Middle frontal gyrus (tissue), 1 donor: ENCODE results near the gene ZBTB7C.

Experiments
- DNase-seq: peaks from one replicate; pipeline ENCODE4 v3.0.0-alpha.2; 2015; ENCODE audit warnings: low spot score; ENCODE audit errors: extremely low spot score

ZBTB7C gene

GRCh38 chr18:48043166-48043565, 366.0 kb downstream of the ZBTB7C start:
- DNase-seq = no peak

DNA sequence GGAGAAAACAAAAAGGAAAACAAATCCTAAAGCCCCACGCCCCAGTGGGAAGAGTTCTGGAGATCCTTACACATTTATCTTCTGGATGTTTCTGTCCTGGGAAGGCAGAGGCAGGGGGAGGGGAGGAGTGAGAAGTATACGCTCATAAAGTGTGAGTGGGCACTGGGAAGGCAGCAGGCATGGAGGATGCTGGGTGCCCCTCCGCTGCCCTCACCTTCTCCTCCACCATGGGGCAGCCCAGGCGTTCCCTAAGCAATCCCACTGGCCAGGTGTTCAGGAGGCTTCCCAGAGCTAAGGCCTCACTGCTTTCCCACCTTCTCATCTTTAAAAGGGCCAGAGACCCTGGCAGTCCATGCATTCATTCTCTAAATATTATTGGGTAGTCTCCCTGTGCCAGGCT, 366.8 kb downstream of the ZBTB7C start:
- no peak for DNase-seq

- DNase-seq = no peak
Observed at GRCh38 chr18:48040457-48041110, 368.6 kb downstream of the ZBTB7C start.

DNA sequence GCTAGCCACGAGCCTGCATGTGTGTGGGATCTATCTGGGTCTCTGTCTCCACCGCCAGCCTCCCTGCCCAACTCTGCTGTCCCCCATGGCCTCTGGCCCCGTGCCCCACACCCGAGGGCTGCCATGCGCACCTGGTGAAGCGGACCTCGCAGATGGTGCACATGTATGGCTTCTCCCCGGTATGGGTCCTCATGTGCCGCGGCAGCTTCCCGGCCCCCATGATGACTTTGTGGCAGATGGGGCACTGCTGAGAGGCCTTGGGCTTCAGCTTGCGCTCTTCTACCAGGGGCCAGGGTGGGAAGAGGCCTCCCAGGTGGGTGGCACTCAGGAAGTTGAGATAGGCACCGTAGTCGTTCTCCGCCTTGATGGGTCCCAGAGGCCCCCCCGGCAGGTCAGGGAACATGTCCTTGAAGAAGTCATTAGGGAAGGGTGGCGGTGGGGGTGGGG, 369.4 kb downstream of the ZBTB7C start:
- DNase-seq = no peak

GRCh38 chr18:48038636-48039035, 370.5 kb downstream of the ZBTB7C start:
- no peak for DNase-seq

DNA sequence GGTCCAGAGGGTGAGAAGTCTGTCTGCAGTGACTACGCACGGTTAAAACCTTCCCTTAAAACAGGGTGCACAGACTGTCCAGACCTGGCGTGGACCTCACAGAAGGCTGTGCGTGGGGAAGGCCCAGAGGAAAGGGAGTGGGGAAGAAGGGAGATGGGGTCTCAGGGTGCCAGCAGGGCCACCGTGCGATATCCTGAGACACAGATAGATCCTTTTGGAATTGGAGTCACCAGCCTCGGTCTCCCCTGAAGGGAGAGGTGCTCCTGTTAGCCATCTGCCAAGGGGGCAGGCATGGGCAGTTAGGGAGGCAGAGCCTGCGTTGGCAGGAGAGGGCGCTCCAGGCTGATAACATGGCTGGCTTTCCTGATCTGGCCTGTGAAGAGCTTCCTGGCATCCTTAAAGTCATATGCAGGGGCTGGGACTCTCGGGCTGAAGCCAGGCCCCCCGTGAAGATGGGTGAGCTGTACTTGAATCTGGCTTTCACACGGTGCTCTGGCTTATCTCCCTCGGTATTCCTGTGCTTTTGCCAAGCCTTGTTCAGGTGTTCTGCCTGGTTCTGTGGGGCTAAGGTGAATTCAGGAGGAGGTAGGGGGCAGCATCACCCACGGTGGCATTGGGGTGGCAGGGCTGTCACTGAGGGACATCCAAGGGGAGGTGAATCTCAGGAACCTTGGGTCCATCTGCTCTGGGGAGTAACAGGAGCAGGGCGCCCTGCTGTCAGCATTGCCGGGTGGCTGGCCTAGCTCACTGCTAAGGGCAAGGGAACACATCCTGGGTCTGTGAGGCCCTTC, 371.5 kb downstream of the ZBTB7C start:
- DNase-seq = no peak

GRCh38 chr18:48036641-48037421, 372.4 kb downstream of the ZBTB7C start:
- DNase-seq = no peak

DNA sequence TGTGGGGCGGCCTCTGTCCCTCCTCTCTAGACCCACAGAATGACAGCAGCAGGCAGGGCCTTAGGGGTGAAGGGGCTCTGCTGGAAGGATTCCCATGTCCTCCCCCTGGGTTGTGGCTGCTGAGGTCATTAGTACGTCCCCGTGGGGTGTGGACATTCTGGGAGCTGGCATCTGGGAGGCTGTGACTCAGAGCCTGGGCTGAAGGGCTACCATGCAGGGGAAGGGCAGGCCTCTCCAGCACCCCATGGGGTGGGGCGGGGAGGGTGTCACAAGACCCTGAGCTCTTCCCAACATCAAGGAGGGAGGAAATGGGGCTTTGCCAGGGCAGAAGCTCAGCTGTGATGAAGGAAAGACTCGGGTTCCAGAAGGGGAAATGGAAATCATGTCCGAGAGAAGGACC, 373.0 kb downstream of the ZBTB7C start:
- no peak for DNase-seq

- DNase-seq = no peak
Observed at GRCh38 chr18:48035556-48035860, 373.7 kb downstream of the ZBTB7C start.

- DNase-seq = no peak
Observed at GRCh38 chr18:48034651-48035555, 374.3 kb downstream of the ZBTB7C start.

DNA sequence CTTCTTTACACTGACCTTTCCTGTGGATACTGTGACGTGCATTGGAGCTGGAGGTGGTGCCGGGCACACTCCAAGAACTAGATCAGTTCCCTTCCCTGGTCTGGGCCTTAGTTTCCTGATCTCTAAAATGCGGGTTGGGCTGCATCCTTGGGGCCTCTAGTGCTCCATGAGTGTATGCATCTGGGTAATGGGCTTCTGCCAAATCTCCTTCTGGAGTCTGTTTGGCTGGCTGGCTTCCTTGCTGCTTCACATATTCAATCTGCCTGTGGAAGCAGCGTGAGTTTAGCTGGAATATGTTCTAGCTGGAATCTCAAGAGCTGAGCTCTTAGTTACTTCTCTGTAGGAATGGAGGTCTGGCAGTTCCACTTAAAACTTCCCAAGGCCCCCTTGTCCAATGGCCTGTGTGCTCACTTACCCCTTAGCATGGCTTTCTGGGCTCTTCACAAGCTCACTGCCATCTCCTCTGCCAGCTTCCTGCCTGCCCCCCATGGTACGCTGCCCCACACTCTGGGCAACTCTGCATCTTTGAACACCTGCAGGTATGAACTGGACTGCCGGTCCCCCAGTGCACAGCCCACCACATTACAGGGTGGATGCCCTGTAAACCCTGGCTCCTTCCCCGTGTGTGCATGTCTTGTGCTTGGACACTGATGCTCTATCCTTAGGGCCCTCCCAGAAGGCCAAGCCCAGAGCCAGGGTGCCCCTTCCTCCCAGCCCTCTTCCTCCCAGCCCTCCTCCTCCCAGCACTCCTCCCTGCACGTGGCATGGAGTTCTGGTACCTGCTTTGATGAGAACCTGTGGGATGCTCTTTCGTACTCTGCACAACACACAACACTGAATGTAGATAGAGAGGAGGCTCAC, 375.2 kb downstream of the ZBTB7C start:
- DNase-seq = no peak

GRCh38 chr18:48032876-48033789, 376.1 kb downstream of the ZBTB7C start:
- no peak for DNase-seq

GRCh38 chr18:48031641-48032040, 377.5 kb downstream of the ZBTB7C start:
- no peak for DNase-seq

- DNase-seq = no peak
Observed at GRCh38 chr18:48030616-48031480, 378.3 kb downstream of the ZBTB7C start.

DNA sequence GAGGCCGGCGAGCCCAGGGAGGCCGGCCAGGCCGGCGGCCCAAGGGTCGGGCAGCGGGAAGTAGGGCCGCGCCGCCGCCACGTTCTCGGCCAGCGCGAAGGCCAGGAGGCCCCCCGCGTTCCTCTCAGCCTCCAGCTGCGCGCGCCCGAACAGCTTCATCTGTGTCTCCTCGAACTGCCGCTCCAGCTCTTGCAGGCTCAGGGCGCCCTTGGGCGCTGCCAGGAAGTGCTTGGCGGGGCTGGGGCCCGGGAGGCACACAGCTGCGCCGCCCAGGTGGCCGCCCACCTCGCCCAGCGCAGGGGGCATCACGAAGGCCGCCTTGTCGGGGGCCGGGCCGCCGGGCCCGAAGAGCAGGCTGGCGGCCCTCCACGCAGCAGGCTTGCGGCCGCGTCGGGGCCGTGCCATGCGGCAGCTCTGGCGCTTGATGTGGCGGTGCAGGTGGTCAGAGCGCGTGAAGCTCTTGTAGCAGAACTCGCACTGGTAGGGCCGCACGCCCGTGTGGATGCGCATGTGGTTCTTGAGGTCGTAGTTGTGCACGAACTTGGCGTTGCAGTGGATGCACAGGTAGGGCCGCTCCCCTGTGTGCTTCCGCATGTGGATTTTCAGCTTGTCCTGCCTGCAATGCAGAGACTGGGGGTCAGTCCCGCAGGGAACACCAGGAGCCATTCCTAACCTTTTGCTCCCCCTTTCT, 379.7 kb downstream of the ZBTB7C start:
- DNase-seq = no peak

DNA sequence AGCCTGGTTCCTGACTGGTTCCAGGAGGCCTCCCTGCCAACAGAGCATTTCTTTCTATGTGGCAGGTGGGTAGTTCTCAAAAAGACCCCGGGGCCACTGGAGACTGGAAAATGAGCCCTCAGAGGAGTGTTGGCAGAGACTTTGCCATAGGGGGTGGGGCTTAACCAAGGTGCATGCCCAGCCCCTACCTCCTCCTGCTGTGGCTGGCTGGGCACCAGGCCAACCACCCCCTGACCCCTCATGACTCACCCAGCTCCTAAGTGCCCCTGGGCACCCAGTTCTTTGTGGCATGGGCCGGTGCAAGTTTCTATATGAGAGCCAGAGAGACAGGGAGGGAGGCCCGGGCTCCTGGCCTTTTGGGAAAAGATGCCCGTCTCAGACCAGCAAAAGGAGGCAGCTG, 380.5 kb downstream of the ZBTB7C start:
- no peak for DNase-seq

GRCh38 chr18:48028081-48028480, 381.1 kb downstream of the ZBTB7C start:
- DNase-seq = no peak
